Upper lobe of left lung (tissue), 6 donors: ENCODE results near the gene CTDP1. TPM values are rescaled to one million over a fixed set of nuclear protein-coding genes. Genes with fewer than 3 reads are reported as not detected.

ENCODE experiments used
- ATAC-seq, 2 donors: fragments of 200-7000 bp; cut with Tn5 transposase; one replicate each; pipeline ENCODE4 v1.9.1; 2022; ENCODE audit warnings: mild to moderate bottlenecking in 2 of 2, moderate library complexity in 2 of 2; ENCODE audit not compliant: low FRiP score in 2 of 2
- DNase-seq, 2 donors: peaks; one replicate each; pipeline ENCODE4 v3.0.0-alpha.2; 2019 to 2020
- H3K27ac ChIP-seq, 4 donors: fragments of 200-600 bp; sonication (generic); one replicate each; pipeline ENCODE4 v1.5.1; 2016 to 2019
- H3K27me3 ChIP-seq, 4 donors: fragments of 200-600 bp; sonication (generic); one replicate each; pipeline ENCODE4 v1.5.1; 2017 to 2019
- H3K36me3 ChIP-seq, 4 donors: fragments of 200-600 bp; sonication (generic); one replicate each; pipeline ENCODE4 v1.5.1; 2016 to 2019
- H3K4me1 ChIP-seq, 4 donors: fragments of 200-600 bp; sonication (generic); one replicate each; pipeline ENCODE4 v1.5.1; 2018 to 2019
- H3K4me3 ChIP-seq, 4 donors: fragments of 200-600 bp; sonication (generic); one replicate each; pipeline ENCODE4 v1.5.1; 2017 to 2019; ENCODE audit warnings: mild to moderate bottlenecking in 2 of 4, moderate library complexity in 1 of 4
- H3K9me3 ChIP-seq, 4 donors: fragments of 200-600 bp; sonication (generic); one replicate each; pipeline ENCODE4 v1.5.1; 2018 to 2019
- EP300 ChIP-seq, 4 donors: sonication (generic); formaldehyde crosslinking; IDR thresholded peaks; one replicate each; pipeline ENCODE4 v1.5.1; 2017; ENCODE audit warnings: antibody characterized with exemption in 4 of 4, control low read depth in 2 of 4
- POLR2A ChIP-seq, 4 donors: fragments of 450-650 bp; IDR thresholded peaks; one replicate each; pipeline ENCODE4 v1.5.1; 2016 to 2017; ENCODE audit warnings: antibody characterized with exemption in 4 of 4, mild to moderate bottlenecking in 2 of 4
- POLR2AphosphoS5 ChIP-seq, 2 donors: sonication (generic); formaldehyde crosslinking; IDR thresholded peaks; one replicate each; pipeline ENCODE4 v1.5.1; 2017; ENCODE audit warnings: antibody characterized with exemption in 2 of 2
- WGBS, 2 donors: methylation state at CpG; one replicate each; pipeline ENCODE4 v1.1.5; 2017 to 2018; 5-methylcytosine and 5-hydroxymethylcytosine counted together
- total RNA-seq, 6 donors: library from RNA; depleted of rRNA in 4 of 6; stranded (reverse); fragments of >200 nt in 4 of 6; gene quantifications; one replicate each; pipeline versions ENCODE4 v1.1.0 to v1.2.1, GENCODE V29; 2016 to 2021
- TF ChIP-seq, protein P1 (sequence below), 6 experiments: fragments of 450-650 bp in 4 of 6; fragments of 200-600 bp in 2 of 6; sonication (generic) in 2 of 6; IDR thresholded peaks; one replicate each; pipeline ENCODE4 v1.5.1; 2016 to 2019; ENCODE audit warnings: antibody characterized with exemption in 6 of 6
- donor health status: DM: no; HTN: no; CAD: no; lungs with moderate emphysema.
- donor health status: DM: no; HTN: yes; CAD: no; lungs with severe emphysema.

Gene CTDP1
- total RNA-seq, 6 donors from 2014 or later = 21.3 to 44.7 (median 29.7) TPM

DNA sequence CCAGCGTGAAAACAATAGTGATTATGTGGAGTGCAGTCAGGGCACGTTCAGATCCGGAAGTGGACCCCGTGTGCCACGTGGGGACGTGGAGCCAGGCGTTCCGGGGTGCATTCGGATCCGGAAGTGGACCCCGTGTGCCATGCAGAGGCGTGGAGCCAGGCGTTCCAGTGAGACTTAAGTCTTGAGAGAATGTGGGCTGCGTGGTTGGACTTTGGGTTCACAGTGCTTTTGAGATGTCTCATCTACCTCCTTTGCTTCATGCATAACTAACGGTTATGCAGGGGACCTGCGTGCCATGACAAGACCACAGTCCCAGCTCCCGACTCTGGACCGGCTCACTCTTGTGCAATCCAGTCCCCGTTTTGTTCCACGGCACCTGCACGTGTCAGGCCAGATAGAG, 28.8 kb downstream of the CTDP1 start:
- no peak for DNase-seq
- no peak for ATAC-seq
- Histone ChIP-seq H3K36me3 (peaks cover 18 to 96% (median 62%) of the 10 kb centered on the region in 4 donors), H3K27ac (no peak overlapping the region), H3K27me3 (no peaks in the 10 kb centered on the region), H3K4me1 (no peaks in the 10 kb centered on the region), H3K9me3 (no peaks in the 10 kb centered on the region), H3K4me3 (no peak overlapping the region)
- WGBS, 2 donors = 88 to 90% methylated on average over 21 of the region's 21 CpGs
- TF ChIP-seq, protein P1, sequence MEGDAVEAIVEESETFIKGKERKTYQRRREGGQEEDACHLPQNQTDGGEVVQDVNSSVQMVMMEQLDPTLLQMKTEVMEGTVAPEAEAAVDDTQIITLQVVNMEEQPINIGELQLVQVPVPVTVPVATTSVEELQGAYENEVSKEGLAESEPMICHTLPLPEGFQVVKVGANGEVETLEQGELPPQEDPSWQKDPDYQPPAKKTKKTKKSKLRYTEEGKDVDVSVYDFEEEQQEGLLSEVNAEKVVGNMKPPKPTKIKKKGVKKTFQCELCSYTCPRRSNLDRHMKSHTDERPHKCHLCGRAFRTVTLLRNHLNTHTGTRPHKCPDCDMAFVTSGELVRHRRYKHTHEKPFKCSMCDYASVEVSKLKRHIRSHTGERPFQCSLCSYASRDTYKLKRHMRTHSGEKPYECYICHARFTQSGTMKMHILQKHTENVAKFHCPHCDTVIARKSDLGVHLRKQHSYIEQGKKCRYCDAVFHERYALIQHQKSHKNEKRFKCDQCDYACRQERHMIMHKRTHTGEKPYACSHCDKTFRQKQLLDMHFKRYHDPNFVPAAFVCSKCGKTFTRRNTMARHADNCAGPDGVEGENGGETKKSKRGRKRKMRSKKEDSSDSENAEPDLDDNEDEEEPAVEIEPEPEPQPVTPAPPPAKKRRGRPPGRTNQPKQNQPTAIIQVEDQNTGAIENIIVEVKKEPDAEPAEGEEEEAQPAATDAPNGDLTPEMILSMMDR (IDR thresholded peaks at IDR 0.05) = no peak
- TF ChIP-seq POLR2A (IDR thresholded peaks at IDR 0.05) = no peak
- TF ChIP-seq EP300 (IDR thresholded peaks at IDR 0.05) = no peak
- no peak for TF ChIP-seq POLR2AphosphoS5 (IDR thresholded peaks at IDR 0.05)

DNA sequence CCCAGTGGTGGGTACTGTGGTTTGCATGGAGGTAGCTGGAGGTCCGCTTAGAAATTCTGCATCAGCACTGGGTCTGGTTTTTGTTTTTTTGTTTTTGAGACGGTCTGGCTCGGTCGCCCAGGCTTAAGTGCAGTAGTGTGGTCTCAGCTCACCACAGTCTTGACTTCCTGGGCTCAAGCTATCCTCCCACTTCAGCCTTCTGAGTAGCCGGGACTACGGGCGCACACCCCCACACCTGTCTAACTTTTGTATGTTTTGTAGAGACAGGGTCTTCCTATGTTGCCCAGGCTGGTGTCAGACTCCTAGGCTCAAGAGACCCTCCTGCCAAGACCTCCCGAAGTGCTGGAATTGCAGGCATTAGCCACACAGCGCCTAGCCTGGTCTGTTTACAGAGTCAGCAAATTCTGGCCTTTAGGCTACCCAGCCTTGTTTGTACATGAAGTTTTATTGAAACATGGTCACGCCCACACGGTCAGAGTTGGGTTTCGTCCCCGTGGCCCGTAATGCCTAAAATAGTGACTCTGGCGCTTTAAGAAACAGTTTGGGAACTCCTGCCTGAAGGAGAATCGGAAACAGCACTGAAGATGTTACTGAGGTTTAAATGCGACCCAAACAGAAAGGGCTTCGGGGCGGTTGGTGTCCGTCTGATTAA, 32.7 kb downstream of the CTDP1 start:
- no peaks in the 10 kb centered on the region for H3K27me3 ChIP-seq
- no peak for DNase-seq
- 94 to 95% methylated on average over 20 of the region's 20 CpGs for WGBS, 2 donors
- no peak for ATAC-seq
- H3K4me1 ChIP-seq = no peaks in the 10 kb centered on the region
- no peak overlapping the region for H3K4me3 ChIP-seq
- H3K9me3 ChIP-seq = no peaks in the 10 kb centered on the region
- no peak overlapping the region for H3K27ac ChIP-seq
- peaks cover 11 to 96% (median 63%) of the 10 kb centered on the region in 4 donors for H3K36me3 ChIP-seq
- TF ChIP-seq, protein P1 (IDR thresholded peaks at IDR 0.05) = no peak
- TF ChIP-seq POLR2A (IDR thresholded peaks at IDR 0.05) (no peak), POLR2AphosphoS5 (IDR thresholded peaks at IDR 0.05) (no peak), EP300 (IDR thresholded peaks at IDR 0.05) (no peak)

DNA sequence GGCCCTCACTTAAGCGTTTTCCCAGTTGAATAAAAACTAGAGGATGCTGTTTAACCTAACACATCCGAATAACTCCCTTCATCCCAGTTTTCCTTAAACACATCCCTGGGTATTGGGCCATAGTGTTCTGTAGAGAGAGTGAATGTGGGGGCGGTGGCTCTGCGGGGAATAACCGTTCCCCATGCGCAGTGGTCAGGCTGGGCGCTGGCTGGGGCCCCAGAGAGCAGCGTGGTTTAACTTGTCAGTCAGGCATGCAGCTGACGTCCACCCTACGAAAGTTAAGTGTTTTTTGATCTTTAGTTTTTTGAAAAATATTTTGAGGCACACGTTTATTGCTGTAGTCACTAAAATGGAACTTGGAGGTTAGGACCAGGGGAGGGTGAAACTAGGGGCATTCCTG, 33.7 kb downstream of the CTDP1 start:
- no peak for ATAC-seq
- Histone ChIP-seq H3K27ac (no peak overlapping the region), H3K4me3 (no peak overlapping the region), H3K9me3 (no peaks in the 10 kb centered on the region), H3K27me3 (no peaks in the 10 kb centered on the region), H3K36me3 (peaks cover 15 to 97% (median 63%) of the 10 kb centered on the region in 4 donors), H3K4me1 (no peaks in the 10 kb centered on the region)
- TF ChIP-seq POLR2A (IDR thresholded peaks at IDR 0.05) (no peak), EP300 (IDR thresholded peaks at IDR 0.05) (no peak), POLR2AphosphoS5 (IDR thresholded peaks at IDR 0.05) (no peak)
- TF ChIP-seq, protein P1 (IDR thresholded peaks at IDR 0.05) = no peak
- DNase-seq = no peak
- WGBS, 2 donors = 96 to 98% methylated on average over 11 of the region's 11 CpGs

DNA sequence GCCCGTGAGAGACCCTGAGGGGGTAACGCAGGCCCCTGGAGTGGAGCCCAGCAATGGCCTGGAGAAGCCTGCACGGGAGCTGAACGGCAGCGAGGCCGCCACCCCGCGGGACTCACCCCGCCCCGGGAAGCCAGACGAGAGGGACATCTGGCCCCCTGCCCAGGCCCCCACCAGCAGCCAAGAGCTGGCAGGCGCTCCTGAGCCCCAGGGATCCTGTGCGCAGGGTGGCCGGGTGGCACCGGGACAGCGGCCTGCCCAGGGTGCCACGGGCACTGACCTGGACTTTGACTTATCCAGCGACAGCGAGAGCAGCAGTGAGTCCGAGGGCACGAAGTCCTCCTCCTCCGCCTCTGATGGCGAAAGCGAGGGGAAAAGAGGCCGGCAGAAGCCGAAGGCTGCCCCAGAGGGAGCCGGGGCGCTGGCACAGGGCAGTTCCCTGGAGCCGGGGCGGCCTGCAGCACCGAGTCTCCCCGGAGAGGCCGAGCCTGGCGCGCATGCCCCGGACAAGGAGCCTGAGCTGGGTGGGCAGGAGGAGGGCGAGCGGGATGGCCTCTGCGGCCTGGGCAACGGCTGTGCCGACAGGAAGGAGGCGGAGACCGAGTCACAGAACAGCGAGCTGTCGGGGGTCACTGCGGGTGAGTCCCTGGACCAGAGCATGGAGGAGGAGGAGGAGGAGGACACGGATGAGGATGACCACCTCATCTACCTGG, 35.1 kb downstream of the CTDP1 start:
- H3K9me3 ChIP-seq = no peaks in the 10 kb centered on the region
- no peaks in the 10 kb centered on the region for H3K27me3 ChIP-seq
- no peaks in the 10 kb centered on the region for H3K4me1 ChIP-seq
- TF ChIP-seq, protein P1 (IDR thresholded peaks at IDR 0.05) = no peak
- TF ChIP-seq POLR2AphosphoS5 (IDR thresholded peaks at IDR 0.05) = no peak
- no peak for TF ChIP-seq EP300 (IDR thresholded peaks at IDR 0.05)
- TF ChIP-seq POLR2A (IDR thresholded peaks at IDR 0.05) = no peak
- no peak overlapping the region for H3K4me3 ChIP-seq
- DNase-seq = peak in 1 of 2 donors; percentile 81
- H3K27ac ChIP-seq = no peak overlapping the region
- no peak for ATAC-seq
- 95 to 97% methylated on average over 39 to 41 of the region's 47 CpGs for WGBS, 2 donors
- H3K36me3 ChIP-seq = peaks cover 15 to 100% (median 70%) of the 10 kb centered on the region in 4 donors
